K562 (cell line): ENCODE measurements around the gene CCDC117. TPM values are rescaled to one million over a fixed set of nuclear protein-coding genes. Genes with fewer than 3 reads are reported as not detected.
A peak's percentile ranks its signal among the peaks of the same experiment; 100 is the strongest.

ENCODE experiments used
- ARID1B ChIP-seq: fragments of 450-650 bp; IDR thresholded peaks from 2 replicates; pipeline ENCODE4 v1.6.1; 2016; ENCODE audit warnings: antibody characterized with exemption, mild to moderate bottlenecking, inconsistent platforms
- ELF2 ChIP-seq: fragments of 250-450 bp; sonication (Bioruptor Pico); IDR thresholded peaks from 2 replicates; pipeline ENCODE4 v1.5.0; 2021; ENCODE audit warnings: mild to moderate bottlenecking
- HMG20B ChIP-seq: fragments of 250-450 bp; sonication (Bioruptor Pico); IDR thresholded peaks from 2 replicates; pipeline ENCODE4 v1.5.0; 2021; ENCODE audit warnings: mild to moderate bottlenecking
- ILF3 ChIP-seq: fragments of 450-650 bp; IDR thresholded peaks from 2 replicates; pipeline ENCODE4 v1.6.1; 2018; ENCODE audit warnings: antibody characterized with exemption, mild to moderate bottlenecking, moderate library complexity, borderline replicate concordance
- NFIX ChIP-seq: fragments of 250-450 bp; sonication (Bioruptor Pico); IDR thresholded peaks from 2 replicates; pipeline ENCODE4 v1.4.0; 2020; ENCODE audit warnings: low read depth, mild to moderate bottlenecking, moderate library complexity
- TEAD4 ChIP-seq, 2 experiments: sonication (generic) in 1 of 2; formaldehyde crosslinking in 1 of 2; IDR thresholded peaks; 2 replicates each; pipeline versions ENCODE4 v1.6.1 to v1.8.0; 2012 to 2022; ENCODE audit warnings: borderline replicate concordance in 1 of 2, inconsistent platforms in 1 of 2, low read length in 1 of 2, mild to moderate bottlenecking in 1 of 2, missing genetic modification reagents in 1 of 2
- YY1 ChIP-seq, 3 experiments: IDR thresholded peaks; 2 replicates each; pipeline ENCODE4 v1.6.1; 2011; ENCODE audit warnings: low read length in 2 of 3, mild to moderate bottlenecking in 2 of 3, moderate library complexity in 2 of 3, borderline replicate concordance in 1 of 3, control low read depth in 1 of 3, low read depth in 1 of 3; ENCODE audit not compliant: insufficient read depth in 3 of 3, insufficient replicate concordance in 2 of 3, control insufficient read depth in 1 of 3, insufficient read length in 1 of 3; ENCODE audit errors: extremely low read depth in 1 of 3
- ZNF239 ChIP-seq: fragments of 250-450 bp; sonication (Bioruptor Pico); IDR thresholded peaks from 2 replicates; pipeline ENCODE4 v1.4.0; 2020; ENCODE audit warnings: mild to moderate bottlenecking
- ZNF384 ChIP-seq: IDR thresholded peaks from 2 replicates; pipeline ENCODE4 v1.6.1; 2012; ENCODE audit warnings: low read depth, low read length, improper control_type of control experiment
- polyA plus RNA-seq, 8 experiments: library from polyadenylated mRNA; depleted of rRNA in 4 of 8; stranded (reverse) in 5 of 8; unstranded in 3 of 8; fragments of >200 nt; fragmentation: Nextera tagmentation in 2 of 8; fragmentation: Illumina TruSeq in 1 of 8; extraction: Ambion mirVana in 2 of 8; extraction: Trizol in 1 of 8; gene quantifications; 2 replicates each; pipeline versions ENCODE4 v1.2.1 to v1.2.3, GENCODE V29; 2011 to 2014; ENCODE audit warnings: inconsistent platforms in 1 of 8, missing spikeins in 1 of 8
- total RNA-seq, 7 experiments: library from RNA; depleted of rRNA in 6 of 7; stranded (reverse); fragments of >200 nt in 6 of 7; fragmentation: Illumina TruSeq in 2 of 7; extraction: Trizol in 2 of 7; gene quantifications; 2 replicates each; pipeline versions ENCODE4 v1.2.1 to v1.2.3, GENCODE V29; 2011 to 2021; ENCODE audit warnings: low replicate concordance in 1 of 7
- TF ChIP-seq, protein P1 (sequence below): sonication (generic); formaldehyde crosslinking; IDR thresholded peaks from 2 replicates; pipeline ENCODE4 v1.8.0; 2022; ENCODE audit warnings: mild to moderate bottlenecking, missing genetic modification reagents, borderline replicate concordance
- TF ChIP-seq, protein P2 (sequence below): fragments of 250-450 bp; sonication (Bioruptor Pico); IDR thresholded peaks from 2 replicates; pipeline ENCODE4 v1.4.0; 2020; ENCODE audit warnings: mild to moderate bottlenecking
- TF ChIP-seq, protein P3 (sequence below), 2 experiments: fragments of 450-650 bp; IDR thresholded peaks; 2 replicates each; pipeline ENCODE4 v1.6.1; 2016; ENCODE audit warnings: mild to moderate bottlenecking in 2 of 2, borderline replicate concordance in 1 of 2, low read depth in 1 of 2, moderate library complexity in 1 of 2

CCDC117 gene
- total and polyA plus RNA-seq, 9 of the 15 experiments (the other 6 are each of a cell fraction or from before 2014, with no cell fraction given): 5.7 to 23.3 (median 15.8) TPM

DNA sequence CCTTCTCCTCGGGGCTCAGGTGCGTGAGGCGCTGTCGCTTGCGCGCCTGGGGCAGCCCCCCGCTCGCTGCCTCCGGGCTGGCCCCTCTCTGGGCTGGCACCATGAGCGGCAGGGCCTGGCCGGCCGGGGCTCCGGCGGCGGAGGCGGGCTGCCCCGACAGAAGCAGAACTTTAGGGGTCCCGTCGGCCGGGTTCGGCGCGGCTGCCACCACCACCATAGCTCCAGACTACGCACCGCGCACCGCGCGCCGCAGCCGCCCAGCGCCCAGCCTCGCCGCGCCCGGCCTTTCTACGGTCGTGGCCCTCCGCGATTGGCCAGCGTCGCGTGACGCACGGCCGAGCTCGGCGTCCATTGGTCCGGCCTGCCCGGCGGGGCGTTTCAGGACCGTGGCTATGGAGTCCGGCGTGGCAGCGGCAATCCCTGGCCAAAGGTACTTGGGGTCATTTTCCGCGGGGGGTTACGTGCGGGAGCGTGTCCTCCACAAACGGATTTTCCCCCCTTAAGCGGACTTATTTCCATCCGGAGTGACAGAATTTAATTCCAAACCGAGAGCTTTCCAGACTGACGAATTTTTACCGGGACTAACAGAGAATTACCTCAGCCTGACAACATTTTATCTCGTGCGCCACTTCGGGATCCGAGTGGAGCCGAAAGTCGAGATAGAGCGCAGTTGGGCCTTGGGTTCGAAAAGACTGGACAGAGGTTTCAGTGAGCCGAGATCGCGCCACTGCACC is 28.0 kb downstream of the CCDC117 start, which contains the start of gene XBP1 (continued):
- TF ChIP-seq, protein P1, sequence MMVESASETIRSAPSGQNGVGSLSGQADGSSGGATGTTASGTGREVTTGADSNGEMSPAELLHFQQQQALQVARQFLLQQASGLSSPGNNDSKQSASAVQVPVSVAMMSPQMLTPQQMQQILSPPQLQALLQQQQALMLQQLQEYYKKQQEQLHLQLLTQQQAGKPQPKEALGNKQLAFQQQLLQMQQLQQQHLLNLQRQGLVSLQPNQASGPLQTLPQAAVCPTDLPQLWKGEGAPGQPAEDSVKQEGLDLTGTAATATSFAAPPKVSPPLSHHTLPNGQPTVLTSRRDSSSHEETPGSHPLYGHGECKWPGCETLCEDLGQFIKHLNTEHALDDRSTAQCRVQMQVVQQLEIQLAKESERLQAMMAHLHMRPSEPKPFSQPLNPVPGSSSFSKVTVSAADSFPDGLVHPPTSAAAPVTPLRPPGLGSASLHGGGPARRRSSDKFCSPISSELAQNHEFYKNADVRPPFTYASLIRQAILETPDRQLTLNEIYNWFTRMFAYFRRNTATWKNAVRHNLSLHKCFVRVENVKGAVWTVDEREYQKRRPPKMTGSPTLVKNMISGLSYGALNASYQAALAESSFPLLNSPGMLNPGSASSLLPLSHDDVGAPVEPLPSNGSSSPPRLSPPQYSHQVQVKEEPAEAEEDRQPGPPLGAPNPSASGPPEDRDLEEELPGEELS (CRISPR knock-in tag): no peak
- TF ChIP-seq ZNF384 (no peak), ARID1B (no peak), TEAD4 (IDR thresholded peaks at IDR 0.05; ENCODE audit: low read length) (no peak), TEAD4 (CRISPR knock-in tag; IDR thresholded peaks at IDR 0.05; ENCODE audit: borderline replicate concordance) (no peak), HMG20B (CRISPR knock-in tag) (no peak), ELF2 (CRISPR knock-in tag) (no peak), ILF3 (no peak), YY1 (IDR thresholded peaks at IDR 0.05; ENCODE audit: borderline replicate concordance in 1 of 3, control insufficient read depth in 1 of 3, extremely low read depth in 1 of 3, insufficient read depth in 3 of 3, insufficient read length in 1 of 3, insufficient replicate concordance in 2 of 3, low read depth in 1 of 3, low read length in 2 of 3) (peak; percentile 53 to 90 (median 81)), NFIX (CRISPR knock-in tag) (no peak), ZNF239 (CRISPR knock-in tag) (no peak)
- TF ChIP-seq, protein P2, sequence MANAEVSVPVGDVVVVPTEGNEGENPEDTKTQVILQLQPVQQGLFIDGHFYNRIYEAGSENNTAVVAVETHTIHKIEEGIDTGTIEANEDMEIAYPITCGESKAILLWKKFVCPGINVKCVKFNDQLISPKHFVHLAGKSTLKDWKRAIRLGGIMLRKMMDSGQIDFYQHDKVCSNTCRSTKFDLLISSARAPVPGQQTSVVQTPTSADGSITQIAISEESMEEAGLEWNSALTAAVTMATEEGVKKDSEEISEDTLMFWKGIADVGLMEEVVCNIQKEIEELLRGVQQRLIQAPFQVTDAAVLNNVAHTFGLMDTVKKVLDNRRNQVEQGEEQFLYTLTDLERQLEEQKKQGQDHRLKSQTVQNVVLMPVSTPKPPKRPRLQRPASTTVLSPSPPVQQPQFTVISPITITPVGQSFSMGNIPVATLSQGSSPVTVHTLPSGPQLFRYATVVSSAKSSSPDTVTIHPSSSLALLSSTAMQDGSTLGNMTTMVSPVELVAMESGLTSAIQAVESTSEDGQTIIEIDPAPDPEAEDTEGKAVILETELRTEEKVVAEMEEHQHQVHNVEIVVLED: peak; percentile 50; the same call in 1 of the 2 replicates
- TF ChIP-seq, protein P3, sequence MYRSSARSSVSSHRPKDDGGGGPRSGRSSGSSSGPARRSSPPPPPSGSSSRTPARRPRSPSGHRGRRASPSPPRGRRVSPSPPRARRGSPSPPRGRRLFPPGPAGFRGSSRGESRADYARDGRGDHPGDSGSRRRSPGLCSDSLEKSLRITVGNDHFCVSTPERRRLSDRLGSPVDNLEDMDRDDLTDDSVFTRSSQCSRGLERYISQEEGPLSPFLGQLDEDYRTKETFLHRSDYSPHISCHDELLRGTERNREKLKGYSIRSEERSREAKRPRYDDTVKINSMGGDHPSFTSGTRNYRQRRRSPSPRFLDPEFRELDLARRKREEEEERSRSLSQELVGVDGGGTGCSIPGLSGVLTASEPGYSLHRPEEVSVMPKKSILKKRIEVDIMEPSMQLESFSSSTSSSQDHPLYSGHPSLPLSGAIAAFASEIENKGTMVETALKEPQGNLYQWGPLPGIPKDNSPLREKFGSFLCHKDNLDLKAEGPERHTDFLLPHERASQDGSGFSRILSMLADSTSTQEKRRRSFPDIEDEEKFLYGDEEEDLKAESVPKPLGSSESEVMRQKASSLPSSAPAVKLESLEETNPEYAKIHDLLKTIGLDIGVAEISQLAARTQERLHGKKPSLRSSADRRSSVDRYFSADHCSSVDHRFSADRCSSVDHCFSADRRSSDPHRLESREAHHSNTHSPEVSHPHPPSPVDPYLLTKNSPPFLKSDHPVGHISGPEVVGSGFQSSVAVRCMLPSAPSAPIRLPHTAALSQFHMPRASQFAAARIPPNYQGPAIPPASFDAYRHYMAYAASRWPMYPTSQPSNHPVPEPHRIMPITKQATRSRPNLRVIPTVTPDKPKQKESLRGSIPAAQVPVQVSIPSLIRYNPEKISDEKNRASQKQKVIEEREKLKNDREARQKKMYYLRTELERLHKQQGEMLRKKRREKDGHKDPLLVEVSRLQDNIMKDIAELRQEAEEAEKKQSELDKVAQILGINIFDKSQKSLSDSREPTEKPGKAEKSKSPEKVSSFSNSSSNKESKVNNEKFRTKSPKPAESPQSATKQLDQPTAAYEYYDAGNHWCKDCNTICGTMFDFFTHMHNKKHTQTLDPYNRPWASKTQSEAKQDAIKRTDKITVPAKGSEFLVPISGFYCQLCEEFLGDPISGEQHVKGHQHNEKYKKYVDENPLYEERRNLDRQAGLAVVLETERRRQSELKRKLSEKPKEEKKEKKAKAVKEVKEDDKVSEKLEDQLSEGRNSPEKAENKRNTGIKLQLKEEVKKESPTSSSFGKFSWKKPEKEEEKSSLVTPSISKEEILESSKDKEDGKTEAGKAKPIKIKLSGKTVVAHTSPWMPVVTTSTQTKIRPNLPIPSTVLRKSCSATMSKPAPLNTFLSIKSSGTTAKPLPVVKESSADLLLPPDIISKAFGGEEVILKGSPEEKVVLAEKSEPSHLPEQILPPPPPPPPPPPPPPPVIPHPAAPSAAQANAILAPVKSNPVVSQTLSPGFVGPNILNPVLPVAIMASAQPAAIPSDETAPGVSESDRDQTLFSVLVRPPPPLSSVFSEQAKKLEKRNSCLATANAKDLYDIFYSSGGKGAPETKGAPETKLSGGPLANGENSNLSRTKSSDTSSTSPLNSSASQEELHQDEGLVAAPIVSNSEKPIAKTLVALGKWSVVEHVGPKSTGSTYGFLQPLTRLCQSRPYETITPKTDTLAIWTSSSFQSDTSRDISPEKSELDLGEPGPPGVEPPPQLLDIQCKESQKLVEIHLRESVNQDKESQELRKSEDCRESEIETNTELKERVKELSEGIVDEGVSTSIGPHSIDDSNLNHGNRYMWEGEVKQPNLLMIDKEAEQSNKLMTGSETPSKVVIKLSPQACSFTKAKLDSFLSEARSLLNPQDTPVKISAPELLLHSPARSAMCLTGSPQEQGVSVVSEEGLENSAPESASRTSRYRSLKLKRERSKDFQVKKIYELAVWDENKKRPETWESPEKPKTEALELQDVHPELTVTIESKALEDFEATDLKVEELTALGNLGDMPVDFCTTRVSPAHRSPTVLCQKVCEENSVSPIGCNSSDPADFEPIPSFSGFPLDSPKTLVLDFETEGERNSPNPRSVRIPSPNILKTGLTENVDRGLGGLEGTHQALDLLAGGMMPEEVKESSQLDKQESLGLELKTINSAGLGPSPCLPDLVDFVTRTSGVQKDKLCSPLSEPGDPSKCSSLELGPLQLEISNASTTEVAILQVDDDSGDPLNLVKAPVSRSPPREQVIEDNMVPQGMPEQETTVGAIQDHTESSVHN (IDR thresholded peaks at IDR 0.05; ENCODE audit: borderline replicate concordance in 1 of 2, low read depth in 1 of 2): no peak
